HG03135 (cell line): Measurements from ENCODE around the gene PYGB.
A peak's percentile ranks its signal among the peaks of the same experiment; 100 is the strongest.
"Not testable (repeated sequence)": the region's sequence is repeated elsewhere in the genome, so short reads cannot be mapped to it uniquely, and the experiment has no call there.

Experiments
- ATAC-seq: cut with Tn5 transposase; IDR thresholded peaks from one replicate; pipeline ENCODE4 v1.9.1; 2021; ENCODE audit warnings: mild to moderate bottlenecking, moderate library complexity; ENCODE audit not compliant: unreplicated experiment

Gene PYGB

DNA sequence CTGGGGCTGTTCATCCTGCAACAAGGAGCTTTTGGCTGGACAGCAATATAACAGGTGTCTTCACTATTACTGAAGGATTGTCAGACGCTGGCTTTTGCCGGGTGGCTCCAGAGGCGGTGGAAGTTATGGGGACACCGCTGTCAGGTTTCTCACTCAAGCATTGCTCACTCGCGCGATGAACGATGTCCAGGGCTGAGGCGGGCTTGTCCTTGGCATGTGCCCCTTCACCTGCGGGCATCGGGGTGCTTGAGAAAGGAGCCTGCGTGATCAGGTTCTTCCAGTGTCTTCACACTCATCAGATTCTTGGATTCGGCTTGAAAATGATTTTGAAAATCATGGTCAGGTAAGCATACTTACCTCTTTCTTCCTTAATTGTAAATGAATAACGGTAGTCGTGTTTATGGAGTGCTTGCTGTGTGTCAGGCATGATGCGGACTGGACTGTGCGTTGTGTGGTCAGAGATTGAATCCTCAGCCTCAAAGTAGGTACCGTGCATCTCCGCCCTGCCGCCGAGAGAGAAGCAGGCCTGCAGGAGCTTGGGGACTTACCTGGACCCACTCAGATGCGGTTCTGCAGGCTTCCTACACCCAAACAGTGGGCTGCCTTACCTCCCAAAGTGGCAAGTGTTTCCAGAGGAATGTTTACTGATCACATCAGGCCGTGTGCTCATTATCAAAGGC lies 18.3 kb upstream of the PYGB start:
- ATAC-seq: no peak

DNA sequence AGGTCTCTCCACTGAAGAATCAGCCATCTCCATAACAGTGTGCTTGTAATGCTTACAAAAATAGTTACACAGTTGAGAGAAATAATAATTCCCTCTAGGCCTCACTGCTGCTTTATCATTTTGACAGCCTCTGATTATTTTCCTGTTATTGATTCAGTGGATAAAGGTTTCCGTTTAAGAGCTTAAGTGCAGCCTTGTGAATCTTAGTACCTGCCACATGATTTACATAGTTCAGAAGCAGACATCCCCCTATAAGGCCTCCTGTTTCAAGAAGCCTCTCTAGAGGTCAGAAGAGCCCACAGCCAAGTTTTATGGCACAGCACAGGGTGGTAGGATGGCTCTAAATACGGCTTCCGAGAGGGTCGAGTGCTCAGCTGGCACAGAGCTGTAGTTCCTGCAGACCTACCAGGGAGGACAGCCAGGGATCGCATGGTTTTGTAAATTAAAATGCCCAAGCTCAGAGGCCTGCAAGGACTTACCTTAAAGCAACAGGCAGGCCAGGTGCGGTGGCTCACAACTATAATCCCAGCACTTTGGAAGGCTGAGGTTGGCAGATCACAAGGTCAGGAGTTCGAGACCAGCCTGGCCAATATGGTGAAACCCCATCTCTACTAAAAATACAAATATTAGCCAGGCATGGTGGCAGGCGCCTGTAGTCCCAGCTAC lies 17.6 kb upstream of the PYGB start:
- ATAC-seq: peak; percentile 85

GRCh38 chr20:25233016-25233772 lies 14.7 kb upstream of the PYGB start:
- ATAC-seq: no peak

- ATAC-seq: not testable (repeated sequence)
Observed at GRCh38 chr20:25234009-25234849, 13.7 kb upstream of the PYGB start.

GRCh38 chr20:25236450-25237304 lies 11.2 kb upstream of the PYGB start:
- ATAC-seq: no peak

DNA sequence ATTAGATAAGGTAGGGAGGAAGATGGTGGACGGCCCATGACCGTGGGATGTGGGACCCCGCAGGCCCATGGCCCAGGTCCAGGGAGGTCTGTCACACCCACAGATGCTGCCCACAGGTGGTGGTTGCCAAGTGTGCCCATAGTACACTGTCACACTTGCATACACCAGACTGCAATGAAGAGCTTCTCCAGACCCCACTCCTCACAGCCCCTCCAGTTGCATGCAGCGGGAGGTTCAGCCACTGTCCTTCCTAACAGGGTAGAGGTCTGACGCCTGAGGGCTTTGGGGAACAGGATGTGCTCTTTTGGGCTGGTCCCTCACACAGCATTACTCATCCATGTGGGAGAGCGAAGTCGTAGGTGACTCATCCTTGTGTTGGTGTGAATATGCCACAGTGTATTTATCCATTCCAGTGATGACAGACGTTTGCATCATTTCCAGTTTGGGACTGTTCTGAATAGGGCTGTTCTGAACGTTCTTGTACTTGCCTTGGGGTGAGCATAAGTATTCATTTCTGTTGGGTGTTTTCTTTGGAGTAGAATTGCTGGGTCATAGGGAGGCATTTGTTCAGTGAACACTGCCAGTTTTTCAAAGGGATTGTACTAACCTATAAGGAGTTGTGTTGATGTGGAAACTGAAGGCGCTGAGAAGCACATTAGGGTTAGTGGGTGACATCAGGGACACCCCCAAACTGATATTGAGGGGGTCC lies 10.1 kb upstream of the PYGB start:
- no peak for ATAC-seq

DNA sequence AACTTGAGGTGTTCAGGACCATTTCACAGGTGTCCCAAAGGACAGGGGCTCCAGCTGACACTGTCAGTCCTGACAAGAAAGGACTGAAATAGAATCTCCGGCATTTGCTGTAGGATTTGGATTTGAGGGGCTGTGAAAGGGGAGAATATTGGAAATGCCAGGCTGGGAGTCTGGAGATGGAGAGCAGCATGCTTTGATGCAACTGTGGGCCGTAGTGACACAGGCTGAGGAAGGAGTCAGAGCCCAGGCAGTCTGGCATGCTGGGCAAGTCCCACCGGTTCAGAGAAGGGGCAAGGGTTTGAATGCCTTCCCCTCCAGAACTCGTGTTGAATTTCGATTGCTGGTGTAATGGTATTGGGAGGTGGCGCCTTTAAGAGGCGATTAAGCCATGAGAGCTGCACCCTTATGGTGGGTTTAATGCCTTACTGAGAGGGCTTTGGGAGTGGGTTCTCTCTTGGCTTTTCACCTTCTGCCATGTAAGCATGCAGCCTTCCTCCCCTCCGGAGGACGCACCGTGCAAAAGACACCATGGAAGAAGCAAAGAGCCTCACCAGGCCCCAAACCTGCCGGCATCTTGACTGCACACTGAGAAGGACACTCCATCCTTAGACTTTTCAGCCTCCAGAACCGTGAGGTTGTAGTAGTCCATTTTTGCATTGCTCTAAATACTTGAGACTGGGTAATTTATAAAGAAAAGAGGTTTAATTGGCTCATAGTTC lies 9.4 kb upstream of the PYGB start:
- no peak for ATAC-seq

- no peak for ATAC-seq
Observed at GRCh38 chr20:25239387-25240370, 8.2 kb upstream of the PYGB start.

GRCh38 chr20:25240851-25241658 lies 6.8 kb upstream of the PYGB start:
- ATAC-seq: not testable (repeated sequence)

DNA sequence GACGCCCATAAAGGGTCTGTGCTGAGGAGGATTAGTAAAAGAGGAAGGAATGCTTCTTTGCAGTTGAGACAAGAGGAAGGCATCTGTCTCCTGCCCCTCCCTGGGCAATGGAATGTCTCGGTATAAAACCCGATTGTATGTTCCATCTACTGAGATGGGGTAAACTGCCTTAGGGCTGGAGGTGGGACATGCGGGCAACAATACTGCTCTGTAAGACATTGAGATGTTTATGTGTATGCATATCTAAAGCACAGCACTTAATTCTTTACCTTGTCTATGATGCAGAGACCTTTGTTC lies 6.3 kb upstream of the PYGB start:
- ATAC-seq: not testable (repeated sequence)

DNA sequence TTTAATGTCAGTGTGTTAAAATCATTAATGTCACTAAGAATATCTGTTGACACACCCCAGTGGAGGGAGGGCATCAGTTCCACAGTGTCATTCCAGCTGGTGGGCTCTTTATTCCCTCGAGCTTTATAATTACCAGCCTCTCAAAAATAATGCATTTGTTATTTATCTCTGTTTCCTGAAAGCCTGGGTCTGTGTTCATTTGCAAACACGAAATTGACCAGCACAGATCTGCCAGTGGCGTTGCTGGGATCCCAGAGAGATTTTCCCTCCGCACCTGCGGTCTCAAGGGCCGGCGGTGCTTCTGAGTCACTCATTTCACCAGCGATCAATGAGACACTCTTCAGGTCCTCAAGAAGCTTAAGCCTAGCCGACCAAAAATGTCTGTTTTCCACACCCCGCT lies 5.7 kb upstream of the PYGB start:
- ATAC-seq: no peak

DNA sequence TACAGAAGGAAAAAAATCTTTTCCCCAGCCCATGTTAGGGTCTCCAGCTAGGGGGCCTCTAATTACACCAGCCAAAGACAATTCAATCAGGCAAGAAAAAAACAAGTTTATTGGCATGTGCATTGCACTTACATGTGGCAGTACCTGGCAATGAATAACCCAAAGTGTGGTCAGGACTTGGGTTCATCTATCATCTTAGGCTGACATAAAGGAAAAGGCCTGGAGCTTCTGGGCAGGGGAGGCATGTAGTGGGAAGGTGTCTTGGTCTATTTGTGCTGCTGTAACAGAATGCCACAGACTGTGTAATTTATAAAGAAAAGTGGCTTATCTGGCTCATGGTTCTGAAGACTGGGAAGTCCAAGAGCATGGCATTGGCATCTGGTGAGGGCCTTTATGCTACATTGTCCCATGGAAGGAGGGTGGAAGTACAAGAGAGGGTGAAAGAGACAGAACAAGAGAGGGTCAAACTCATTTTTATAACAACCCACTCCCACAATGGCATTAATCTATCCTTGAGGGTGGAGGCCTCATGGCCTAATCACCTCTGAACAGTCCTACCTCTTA lies 4.4 kb upstream of the PYGB start:
- ATAC-seq: no peak

DNA sequence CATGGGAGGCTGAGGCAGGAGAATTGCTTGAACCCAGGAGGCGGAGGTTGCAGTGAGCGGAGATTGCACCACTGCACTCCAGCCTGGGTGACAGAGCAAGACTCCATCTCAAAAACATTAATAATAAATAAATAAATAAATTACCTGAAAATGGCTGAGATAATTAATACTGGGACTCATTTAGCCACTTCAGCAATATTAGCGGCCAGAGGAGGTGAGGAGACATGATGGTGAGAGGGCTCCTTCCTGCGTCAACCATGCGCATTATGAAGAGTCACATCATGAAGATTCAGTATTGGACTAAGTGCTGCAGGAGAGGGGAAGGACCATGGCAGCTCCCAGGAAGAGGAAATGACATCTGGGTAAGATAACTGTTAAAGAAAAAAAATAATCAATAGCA lies 2.9 kb upstream of the PYGB start:
- ATAC-seq: no peak

- ATAC-seq: no peak
Observed at GRCh38 chr20:25245461-25245860, 2.4 kb upstream of the PYGB start.

DNA sequence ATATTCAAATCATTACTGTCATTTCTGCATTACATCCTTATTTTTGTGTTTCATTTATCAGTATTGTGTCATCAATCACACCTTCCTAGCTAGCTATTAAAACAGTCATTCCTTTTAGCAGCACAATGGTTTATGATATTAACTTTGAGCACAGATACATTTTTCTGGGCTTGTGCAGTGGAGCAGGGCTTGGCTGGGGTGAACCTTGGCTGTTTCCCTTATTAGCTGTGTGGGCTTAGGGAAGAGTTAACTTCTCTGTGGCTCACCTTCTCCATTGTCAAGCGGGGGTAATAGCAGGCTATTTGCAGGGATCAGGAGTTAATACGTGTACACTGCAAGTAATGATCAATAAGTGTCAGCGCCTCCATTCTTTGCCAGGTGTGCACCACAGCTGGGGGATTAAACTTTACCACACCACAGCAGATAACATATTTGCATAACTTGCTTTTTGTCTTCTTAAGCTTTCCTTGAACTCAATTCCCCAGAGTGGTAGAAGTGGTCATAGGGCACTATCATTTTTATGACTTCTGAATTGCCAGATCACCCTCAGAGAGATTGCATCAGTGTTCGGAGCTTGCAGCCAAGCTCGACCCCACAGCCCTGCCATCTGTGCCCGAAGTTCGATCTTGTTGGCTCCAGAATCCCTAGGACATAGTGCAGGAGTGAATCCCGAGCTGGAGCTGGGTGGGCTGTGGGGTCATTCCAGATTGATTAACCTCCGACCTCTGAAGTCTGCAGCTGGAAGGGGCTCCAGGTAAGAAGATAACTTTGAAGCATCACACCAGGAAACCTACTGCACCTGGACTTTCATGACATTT lies 1.5 kb upstream of the PYGB start:
- peak; percentile 26 for ATAC-seq

GRCh38 chr20:25247000-25247517 lies 826 bp upstream of the PYGB start:
- no peak for ATAC-seq
